ENCODE results near the gene EFNA5. TPM values are rescaled to one million over a fixed set of nuclear protein-coding genes. Genes with fewer than 3 reads are reported as not detected.

EFNA5 gene
- total RNA-seq, 3 donors from 2014 or later (not counting 1 experiment from before 2014, with no cell fraction given), result 2.2 to 8.1 (median 4.3) TPM

- Histone ChIP-seq H3K4me1 (ENCODE audit: control insufficient read depth, insufficient read depth, low read length) (peaks cover 7% of the 10 kb centered on the region), H3K36me3 (ENCODE audit: control insufficient read depth, insufficient read depth, low read length) (no peaks in the 10 kb centered on the region), H3K27me3 (ENCODE audit: control insufficient read depth, insufficient read depth, low read length) (no peaks in the 10 kb centered on the region), H3K9me3 (ENCODE audit: control insufficient read depth, insufficient read depth, low read length) (no peaks in the 10 kb centered on the region), H3K27ac (ENCODE audit: low read length) (no peak overlapping the region), H3K4me3 (ENCODE audit: low read length) (no peak overlapping the region)
- no peaks in the 10 kb centered on the region for H3K9me3 Mint-ChIP-seq
- no peaks in the 10 kb centered on the region for H3K27me3 Mint-ChIP-seq (ENCODE audit: low read depth in 2 of 2)
- no peak overlapping the region for H3K27ac Mint-ChIP-seq
- H3K4me3 Mint-ChIP-seq, result no peak overlapping the region
- no peak for ATAC-seq
- no peaks in the 10 kb centered on the region for H3K36me3 Mint-ChIP-seq
- intact Hi-C loops (cut with micrococcal nuclease), result no loop called here
- TF ChIP-seq CTCF (IDR thresholded peaks at IDR 0.05), result no peak
- DNase-seq, result no peak
- H3K4me1 Mint-ChIP-seq, result peaks cover 5 to 21% of the 10 kb centered on the region in 2 donors
- whole genome bisulfite sequencing (ENCODE audit: insufficient coverage), result 92% methylated on average over 8 of the region's 10 CpGs
Observed at GRCh38 chr5:107565791-107566767, 104.7 kb downstream of the EFNA5 start.

GRCh38 chr5:107564931-107565372 is 105.8 kb downstream of the EFNA5 start:
- H3K36me3 Mint-ChIP-seq, result no peaks in the 10 kb centered on the region
- TF ChIP-seq CTCF (IDR thresholded peaks at IDR 0.05), result no peak
- no peaks in the 10 kb centered on the region for H3K27me3 Mint-ChIP-seq (ENCODE audit: low read depth in 2 of 2)
- H3K36me3 ChIP-seq (ENCODE audit: control insufficient read depth, insufficient read depth, low read length), result no peaks in the 10 kb centered on the region
- DNase-seq (no peak), ATAC-seq (no peak)
- H3K9me3 Mint-ChIP-seq, result no peaks in the 10 kb centered on the region
- no peak overlapping the region for H3K27ac ChIP-seq (ENCODE audit: low read length)
- no peak overlapping the region for H3K27ac Mint-ChIP-seq
- no peak overlapping the region for H3K4me3 ChIP-seq (ENCODE audit: low read length)
- peaks cover 0 to 15% of the 10 kb centered on the region in 2 donors for H3K4me1 Mint-ChIP-seq
- H3K4me1 ChIP-seq (ENCODE audit: control insufficient read depth, insufficient read depth, low read length), result no peaks in the 10 kb centered on the region
- H3K9me3 ChIP-seq (ENCODE audit: control insufficient read depth, insufficient read depth, low read length), result no peaks in the 10 kb centered on the region
- 80% methylated on average over 1 of the region's 4 CpGs for WGBS (ENCODE audit: insufficient coverage)
- no peaks in the 10 kb centered on the region for H3K27me3 ChIP-seq (ENCODE audit: control insufficient read depth, insufficient read depth, low read length)
- intact Hi-C loops (cut with micrococcal nuclease), result no loop called here
- no peak overlapping the region for H3K4me3 Mint-ChIP-seq

GRCh38 chr5:107563959-107564544 is 106.7 kb downstream of the EFNA5 start:
- Histone ChIP-seq H3K9me3 (ENCODE audit: control insufficient read depth, insufficient read depth, low read length) (no peaks in the 10 kb centered on the region), H3K4me1 (ENCODE audit: control insufficient read depth, insufficient read depth, low read length) (no peaks in the 10 kb centered on the region), H3K27me3 (ENCODE audit: control insufficient read depth, insufficient read depth, low read length) (no peaks in the 10 kb centered on the region), H3K36me3 (ENCODE audit: control insufficient read depth, insufficient read depth, low read length) (no peaks in the 10 kb centered on the region), H3K27ac (ENCODE audit: low read length) (no peak overlapping the region), H3K4me3 (ENCODE audit: low read length) (no peak overlapping the region)
- TF ChIP-seq CTCF (IDR thresholded peaks at IDR 0.05), result no peak
- Mint-ChIP-seq H3K4me1 (peaks cover 0 to 15% of the 10 kb centered on the region in 2 donors), H3K9me3 (no peaks in the 10 kb centered on the region), H3K27ac (no peak overlapping the region), H3K4me3 (no peak overlapping the region), H3K27me3 (ENCODE audit: low read depth in 2 of 2) (no peaks in the 10 kb centered on the region), H3K36me3 (no peaks in the 10 kb centered on the region)
- no peak for ATAC-seq
- no CpG with 5 or more reads among the region's 3 CpGs for WGBS (ENCODE audit: insufficient coverage)
- intact Hi-C loops (cut with micrococcal nuclease), result no loop called here
- DNase-seq, result no peak

Measured in natural killer cell (primary cell).